ENCODE results near the gene SLFNL1.

Gene SLFNL1

DNA sequence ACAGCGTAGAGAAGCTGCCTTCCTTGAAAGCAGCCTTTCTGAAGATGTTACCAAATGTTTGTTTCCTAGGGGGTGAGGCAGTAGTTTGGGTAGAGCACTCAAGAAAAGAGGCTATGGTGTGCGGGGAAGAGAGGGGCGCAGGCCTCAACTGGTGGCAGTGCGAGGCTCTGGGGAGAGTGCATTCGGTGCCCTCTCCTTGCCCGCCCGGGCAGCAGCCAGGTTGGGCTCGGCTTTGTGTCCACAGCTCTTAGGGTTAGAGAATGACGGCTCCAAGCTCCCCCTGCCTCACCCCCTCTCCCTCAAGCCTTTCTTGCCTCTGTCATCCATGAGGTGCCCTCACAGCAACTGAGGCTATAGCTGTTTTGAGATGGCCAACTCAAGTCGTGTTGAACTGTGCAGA is 899 bp upstream of the SLFNL1 start:
- in situ Hi-C loops (cut with HindIII; ENCODE audit: low sequenced_read_pairs), result no loop called here

DNA sequence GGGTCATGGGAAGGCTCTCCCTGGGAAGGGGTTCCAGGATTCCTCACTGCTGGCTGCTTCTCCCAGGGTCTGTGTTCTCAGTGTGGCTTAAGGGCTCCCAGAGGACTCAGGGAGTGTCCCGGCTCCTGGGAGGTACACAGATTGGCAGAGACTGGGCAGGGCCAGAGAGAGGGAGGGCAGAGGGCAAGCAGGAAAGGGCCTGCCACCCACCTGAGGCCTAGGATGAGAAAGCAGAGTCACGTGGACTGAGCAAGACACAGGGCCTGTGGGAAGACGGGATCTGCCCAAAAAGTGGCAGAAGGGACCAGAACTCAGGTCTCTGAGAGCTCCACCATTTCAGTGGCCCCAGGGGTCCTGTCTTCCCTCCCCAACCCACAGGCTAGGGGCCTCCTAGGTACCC is 871 bp downstream of the SLFNL1 start:
- in situ Hi-C loops (cut with HindIII; ENCODE audit: low sequenced_read_pairs), result no loop called here

DNA sequence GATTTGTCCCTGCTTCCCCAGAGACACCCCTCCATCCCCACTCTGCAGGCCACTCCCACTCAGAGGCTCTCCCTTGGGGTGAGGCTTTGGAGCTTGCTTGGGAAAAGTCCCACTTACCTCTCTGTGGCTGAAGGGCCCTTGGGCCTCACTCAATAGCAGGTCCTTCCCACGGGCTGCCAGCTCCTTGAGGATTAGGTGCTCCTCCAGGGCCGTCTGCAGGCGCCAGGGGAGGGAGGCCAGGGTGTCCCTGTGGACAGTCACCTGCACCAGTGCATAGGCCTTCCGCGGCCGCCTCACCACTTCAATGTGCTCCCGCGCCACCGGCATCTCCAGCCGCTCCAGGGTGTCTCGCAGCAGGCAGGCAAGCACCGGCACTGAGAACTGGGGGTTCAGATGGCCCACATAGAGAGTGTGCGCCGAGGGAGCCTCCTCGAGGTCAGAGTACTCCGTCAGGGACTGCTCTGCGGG is 1.4 kb downstream of the SLFNL1 start:
- in situ Hi-C loops (cut with HindIII; ENCODE audit: low sequenced_read_pairs), result no loop called here

DNA sequence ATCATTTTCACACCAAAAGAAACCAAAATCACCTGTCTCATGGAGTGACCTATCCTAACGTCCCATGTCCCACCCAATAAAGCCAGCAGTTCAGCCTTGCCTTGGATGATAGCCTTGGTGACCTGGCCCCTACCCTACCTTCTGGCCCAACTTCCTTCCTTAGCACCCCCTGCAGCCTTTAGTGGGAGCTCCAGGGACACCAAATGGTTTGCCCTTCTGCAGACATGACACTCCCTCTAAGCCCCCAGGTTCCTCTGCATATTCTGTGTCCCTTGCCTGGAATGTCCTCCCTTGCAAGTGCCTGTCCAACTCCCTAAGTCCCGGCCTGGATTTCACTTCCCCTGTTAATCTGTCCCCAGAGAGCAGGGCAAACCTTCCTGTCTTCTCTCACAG is 2.2 kb downstream of the SLFNL1 start:
- in situ Hi-C loops (cut with HindIII; ENCODE audit: low sequenced_read_pairs), result no loop called here

DNA sequence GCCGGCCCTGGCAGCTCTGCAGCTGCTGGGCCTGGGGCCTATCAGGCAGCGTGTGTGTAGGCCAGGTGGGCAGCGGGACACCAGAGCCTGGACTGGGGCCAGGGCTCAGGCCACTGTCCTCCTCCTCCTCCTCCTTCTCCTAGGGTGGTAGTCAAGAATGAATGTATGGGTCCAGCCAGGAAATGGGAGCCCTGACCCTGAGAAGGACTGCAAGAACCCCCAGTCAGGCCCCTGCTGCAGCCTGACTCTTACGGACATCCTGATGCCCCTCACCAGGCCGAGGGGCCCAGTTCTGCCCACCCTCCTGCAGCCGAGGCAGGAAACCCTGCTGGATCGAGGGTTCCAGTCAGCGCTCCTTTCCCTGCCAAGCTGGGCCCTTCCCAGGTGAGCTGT is 3.5 kb downstream of the SLFNL1 start:
- in situ Hi-C loops (cut with HindIII; ENCODE audit: low sequenced_read_pairs), result no loop called here

DNA sequence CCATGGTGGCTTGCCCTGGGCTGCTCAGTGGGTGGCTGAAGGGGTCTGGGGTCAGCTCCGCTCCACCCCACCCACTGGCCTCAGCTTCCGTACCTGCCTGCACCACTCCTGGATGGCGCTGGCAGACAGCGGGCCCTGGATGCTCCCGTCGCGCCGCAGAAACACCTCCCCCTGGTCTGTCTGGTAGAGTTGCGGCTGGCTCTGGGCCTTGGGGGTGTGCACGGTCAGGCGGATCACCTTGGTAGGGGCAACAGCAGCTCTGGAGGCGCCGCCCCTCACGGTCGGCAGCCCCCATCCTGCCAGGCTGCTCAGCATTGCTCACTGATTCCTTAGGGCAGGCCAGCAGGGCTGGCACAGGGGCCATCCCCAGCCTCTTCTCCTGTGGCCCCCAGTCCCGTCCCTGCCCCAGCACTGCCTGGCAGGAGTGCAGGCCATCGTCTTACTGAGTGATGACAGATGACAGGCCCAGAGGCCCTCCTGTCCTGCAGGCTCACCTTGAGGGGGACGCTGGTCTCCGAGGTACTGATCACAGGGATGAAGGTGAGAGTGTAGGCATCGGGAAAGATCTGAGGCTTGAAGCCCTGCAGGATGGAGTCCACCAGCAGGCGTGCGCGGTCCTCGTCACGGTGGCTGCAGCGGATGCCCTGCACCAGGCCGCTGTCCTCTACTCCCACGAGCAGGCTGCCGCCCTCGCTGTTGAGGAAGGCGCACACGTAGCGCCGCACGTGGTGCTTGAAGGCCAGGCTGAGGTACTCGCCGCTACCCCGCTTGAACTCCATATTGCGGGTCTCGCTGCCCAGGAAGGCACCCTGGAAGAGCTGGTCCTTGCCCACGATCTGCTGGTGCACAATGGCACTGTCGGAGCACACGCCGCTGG is 4.1 kb downstream of the SLFNL1 start:
- in situ Hi-C loops (cut with HindIII; ENCODE audit: low sequenced_read_pairs), result no loop called here

DNA sequence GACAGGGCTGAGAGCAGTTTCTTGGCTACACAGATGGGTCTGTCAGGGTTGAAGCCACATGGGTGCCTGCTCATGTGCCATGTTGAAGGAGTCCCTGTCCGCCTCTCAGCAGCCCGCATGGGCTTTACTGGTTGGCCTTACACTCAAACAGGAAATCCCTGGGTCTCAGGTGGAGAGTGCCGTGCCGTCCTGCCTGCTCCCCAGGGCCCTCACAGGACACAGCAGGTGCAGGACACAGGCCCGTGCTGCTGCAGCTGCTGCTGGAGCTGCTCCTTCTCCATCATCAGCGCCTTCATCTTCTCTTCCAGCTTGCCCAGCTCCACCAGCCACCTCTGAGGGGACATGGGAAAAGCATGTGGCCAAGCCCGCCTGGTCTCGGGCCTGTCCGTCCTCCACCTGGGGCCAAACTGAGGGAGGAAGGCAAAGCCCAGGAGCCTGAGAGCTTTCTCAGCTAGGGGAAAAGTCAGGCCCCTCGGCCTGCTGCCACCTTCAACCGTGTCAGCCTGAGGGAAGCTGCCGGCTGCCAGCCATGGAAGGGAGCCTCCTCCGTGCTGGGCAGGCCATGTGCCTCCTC is 5.5 kb downstream of the SLFNL1 start:
- in situ Hi-C loops (cut with HindIII; ENCODE audit: low sequenced_read_pairs), result no loop called here

DNA sequence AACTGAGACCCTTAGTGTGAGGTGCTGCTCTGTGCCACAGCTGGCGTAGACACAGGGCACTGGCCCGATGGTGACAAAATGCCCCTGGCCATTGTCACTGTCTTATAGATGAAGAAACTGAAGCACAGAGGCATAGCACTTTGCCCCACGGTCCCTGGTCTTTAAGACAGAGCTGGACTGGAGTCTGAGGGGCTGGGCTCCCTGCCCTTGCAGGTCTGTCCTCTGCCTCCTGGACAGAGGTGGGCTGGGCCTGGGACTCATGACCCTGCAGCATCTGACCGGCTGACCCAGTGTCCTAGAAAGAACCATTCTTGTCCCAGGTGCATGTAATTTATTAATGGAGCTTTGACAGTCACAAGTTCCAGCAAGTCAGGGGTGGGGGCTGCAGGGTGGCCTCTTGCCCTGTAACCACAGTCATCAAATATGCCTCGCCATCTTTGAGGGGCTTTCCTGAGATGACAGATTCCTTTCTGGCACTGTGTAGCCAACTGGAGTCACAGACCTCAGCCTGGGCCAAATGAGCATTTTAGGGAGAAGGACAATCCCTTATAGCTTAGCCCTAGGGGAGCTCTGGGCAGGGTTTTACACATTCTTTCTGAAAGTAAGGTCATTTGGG is 6.1 kb downstream of the SLFNL1 start:
- in situ Hi-C loops (cut with HindIII; ENCODE audit: low sequenced_read_pairs), result no loop called here

DNA sequence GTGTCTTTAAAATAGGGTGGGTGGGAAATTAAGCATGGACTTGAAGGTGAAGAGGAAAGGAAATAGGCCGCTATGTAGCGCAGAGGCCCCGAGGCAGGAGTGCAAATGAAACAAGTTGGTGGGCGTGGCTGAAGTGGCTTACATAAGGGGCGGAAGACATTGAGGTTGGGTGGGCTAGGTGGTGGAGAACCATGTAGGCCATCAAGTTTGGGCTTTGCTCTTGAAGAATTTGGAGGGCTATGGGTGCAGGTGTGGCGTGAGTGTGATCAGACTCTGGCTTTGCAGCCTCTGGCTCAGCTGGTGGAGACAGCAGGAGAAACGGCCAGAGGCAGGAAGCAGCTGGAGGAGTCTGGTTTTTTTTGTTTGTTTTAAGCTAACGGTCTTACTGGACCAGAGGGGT is 6.7 kb downstream of the SLFNL1 start:
- in situ Hi-C loops (cut with HindIII; ENCODE audit: low sequenced_read_pairs), result no loop called here

DNA sequence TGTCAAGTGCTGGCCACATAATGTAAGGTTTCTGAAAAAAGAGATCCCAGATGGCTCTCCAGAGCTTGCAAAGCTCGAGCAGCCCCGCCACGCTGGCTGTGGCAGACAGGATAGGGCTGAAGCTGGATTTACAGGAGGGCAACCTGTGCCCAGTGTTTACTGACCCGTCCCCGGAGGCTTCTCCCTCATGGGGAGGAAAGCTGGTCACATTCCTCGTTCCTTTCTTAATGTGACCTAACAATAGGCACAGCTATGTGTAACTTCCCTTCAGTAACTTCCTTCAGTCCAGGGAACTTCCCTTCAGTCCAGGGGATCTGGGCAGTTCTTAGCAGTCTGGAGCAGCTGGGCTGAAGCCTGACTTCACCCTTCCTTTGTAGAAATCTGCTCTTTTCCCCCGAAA is 7.7 kb downstream of the SLFNL1 start:
- in situ Hi-C loops (cut with HindIII; ENCODE audit: low sequenced_read_pairs), result no loop called here

DNA sequence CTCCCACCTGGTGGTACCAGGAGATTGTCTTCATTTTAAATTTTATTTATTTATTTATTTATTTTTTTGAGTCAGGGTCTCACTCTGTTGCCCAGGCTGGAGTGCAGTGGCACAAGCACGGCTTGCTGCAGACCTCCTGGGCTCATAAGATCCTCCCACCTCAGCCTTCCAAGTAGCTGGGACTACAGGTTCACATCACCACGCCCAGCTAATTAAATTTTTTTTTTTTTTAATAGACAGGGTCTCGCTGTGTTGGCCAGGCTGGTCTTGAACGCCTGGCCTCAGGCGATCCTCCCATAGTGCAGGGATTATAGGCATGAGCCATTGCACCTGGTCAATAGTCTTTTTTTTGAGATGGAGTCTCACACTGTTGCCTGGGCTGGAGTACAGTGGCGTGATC is 8.5 kb downstream of the SLFNL1 start:
- in situ Hi-C loops (cut with HindIII; ENCODE audit: low sequenced_read_pairs), result no loop called here

DNA sequence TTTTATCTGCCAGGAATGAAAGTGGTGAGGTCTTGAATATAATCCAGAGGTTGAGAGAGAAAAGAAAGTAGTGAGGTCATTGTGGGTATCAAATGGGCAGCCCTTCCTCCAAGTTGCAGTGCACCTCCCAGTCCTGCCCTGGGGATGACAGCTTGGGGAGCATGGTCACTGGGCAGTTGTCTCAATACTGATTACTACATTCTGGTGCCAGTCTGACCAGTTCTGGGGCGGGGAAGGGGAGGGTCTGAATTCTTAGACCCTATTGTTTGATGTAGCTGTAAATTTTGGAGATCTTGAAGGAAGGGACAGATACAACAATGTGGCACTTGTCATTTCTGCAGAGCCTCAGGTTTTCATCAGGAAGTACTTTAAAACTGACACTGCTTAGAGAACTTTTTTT is 11.2 kb downstream of the SLFNL1 start:
- in situ Hi-C loops (cut with HindIII; ENCODE audit: low sequenced_read_pairs), result no loop called here

DNA sequence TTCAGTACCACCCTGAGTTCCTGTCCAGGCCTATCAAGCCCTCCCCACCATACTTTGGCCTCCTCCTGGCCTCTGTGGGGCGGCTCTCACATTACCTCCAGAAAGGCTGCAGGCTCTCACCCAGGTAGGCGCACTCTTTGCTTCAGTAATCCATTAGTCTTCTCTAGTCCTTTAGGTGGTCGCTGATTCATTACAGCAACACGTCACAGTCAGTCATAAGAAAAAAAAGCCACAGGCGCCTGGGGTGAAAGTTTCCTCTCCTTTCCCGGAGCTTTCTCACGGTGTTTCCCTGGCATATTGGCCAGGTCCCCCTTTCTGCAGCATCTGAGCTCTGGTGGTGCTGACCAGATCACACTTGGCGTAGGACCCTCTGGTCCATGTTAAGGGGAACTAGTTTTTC is 12.1 kb downstream of the SLFNL1 start:
- in situ Hi-C loops (cut with HindIII; ENCODE audit: low sequenced_read_pairs), result no loop called here

DNA sequence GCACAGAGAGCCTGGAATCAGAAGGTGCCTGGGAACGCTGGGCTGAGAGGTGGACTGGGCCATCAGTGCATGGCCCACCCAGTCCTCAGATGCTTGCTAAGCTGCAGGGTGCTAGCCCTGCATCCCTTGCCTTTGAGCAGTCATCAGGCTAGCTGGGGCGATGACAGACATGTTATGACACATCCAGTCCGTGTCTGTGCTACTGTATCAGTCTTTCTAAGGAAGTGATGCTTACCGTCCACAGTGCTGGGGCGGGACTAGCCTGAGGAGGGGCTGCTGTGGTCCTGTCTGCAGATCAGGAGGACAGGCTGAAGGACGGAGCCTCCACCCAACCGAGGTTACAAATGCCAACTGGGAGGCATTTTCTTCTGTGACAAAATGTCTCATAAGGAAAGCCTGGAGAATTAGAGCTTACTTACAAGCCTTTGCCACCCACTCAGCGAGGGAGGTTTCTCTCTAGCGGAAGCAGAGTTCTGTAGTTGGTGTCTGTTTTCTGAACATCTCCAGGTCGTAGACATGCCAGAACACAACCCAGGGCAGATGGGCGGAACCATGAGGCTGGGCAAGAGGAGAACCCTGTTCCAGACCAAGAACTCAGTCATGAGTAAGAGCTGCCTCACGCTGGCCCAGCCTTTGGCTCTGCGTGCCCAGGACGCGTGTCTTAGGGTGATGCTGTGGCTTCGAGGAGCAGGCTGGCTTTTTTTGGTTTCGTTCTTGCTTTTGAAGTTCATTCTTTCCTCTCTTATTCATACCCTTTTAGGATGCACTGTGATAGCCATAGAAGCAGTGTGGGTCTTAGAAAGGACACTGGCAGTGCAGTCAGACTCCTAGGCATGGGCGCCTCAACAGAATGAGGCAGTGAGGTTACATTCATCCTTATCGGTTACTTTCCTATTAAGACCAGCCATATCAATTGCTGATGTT is 14.3 kb downstream of the SLFNL1 start:
- in situ Hi-C loops (cut with HindIII; ENCODE audit: low sequenced_read_pairs), result no loop called here

DNA sequence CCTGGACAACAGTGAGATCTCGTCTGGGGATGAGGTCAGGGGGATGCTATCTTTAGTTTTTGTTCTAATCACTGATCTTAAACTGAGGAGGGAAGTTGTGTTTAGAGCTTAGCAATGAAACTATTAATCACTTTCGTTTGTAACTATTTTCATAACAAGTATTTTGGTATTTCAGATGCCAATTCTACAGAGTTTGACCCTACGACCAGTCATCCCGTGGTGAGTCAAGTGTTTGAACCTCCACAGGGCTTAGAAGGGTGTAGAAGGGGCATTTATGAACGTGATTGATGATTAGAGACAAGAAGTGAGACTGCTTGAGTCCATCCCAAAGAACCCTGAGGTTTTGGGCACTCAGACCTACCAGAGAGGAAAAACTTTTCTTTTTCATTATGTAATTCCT is 15.6 kb downstream of the SLFNL1 start:
- in situ Hi-C loops (cut with HindIII; ENCODE audit: low sequenced_read_pairs), result no loop called here

DNA sequence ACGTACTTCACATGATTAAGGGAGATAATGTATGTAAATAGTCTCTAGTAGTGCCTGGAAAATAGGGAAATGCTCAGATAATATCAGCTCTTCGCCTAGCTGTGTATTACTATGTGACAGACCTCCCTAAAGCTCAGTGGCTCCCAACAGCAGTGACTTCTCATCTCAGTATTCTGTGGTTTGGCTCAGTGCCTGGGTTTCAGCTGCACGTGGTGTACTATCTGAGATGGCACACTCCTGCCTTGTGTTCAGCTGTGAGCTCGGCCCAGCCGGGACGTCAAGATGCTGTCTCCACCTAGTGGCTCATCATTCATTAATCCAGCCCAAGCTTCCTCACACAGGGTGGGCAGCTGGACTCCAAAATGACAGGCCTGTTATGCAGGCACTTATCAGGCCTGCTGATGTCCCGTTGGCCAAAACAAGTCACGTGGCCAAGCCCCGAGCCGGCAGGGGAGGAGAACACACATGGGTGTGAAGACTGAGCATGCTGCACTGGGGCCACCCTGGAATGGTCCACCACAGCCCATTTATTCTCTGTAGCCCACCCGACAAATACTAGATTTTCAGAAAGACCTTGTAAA is 17.8 kb downstream of the SLFNL1 start:
- in situ Hi-C loops (cut with HindIII; ENCODE audit: low sequenced_read_pairs), result loop anchor here (5.0 kb wide), 1 partner anchor 69 kb away; no protein-coding TSS in a partner anchor

DNA sequence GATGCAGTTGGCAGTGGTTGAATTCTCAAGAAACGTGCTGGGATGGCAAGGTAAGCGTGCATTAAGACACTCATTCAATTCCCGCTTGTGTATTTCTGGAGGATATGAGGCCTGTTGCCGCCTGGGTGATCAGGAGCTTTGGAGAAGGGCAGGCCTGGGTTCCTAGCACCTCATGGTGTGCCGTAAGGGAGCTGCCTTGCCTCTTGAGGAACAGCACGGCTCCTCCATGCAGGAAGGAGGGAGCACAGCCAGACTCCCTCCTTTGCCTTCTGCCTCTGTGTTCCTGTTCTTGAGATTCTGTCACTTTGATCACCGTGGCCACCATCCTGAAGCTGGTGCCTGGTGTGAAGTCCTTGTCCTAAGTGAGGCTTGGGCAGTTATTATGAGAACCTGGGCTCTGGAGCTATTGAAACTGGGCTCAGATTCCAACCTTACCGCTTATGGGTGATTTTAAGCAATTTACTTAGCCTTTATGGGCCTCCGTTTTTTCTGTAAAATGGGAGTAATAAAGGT is 18.3 kb downstream of the SLFNL1 start:
- in situ Hi-C loops (cut with HindIII; ENCODE audit: low sequenced_read_pairs), result loop anchor here (5.0 kb wide), 1 partner anchor 69 kb away; no protein-coding TSS in a partner anchor

DNA sequence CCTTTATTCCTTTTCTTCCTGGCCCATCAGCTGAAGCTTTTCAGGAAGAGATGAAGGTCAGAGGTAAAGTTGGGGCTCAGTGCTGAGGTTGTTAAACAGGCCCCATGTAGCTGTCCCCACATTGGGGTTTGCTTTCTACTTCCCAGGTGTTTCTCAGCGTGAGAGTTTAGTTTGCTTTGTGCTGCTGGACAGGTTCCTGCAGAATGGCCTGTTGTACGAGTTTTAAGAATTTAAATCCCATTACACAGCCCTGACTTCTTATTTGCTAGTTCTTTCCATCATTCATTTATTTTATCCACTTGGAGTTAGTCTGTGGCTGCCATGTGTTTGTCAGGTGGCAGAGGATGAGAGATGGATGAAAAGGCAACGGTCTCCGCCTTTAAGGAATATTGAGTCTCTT is 22.9 kb downstream of the SLFNL1 start:
- in situ Hi-C loops (cut with HindIII; ENCODE audit: low sequenced_read_pairs), result no loop called here

DNA sequence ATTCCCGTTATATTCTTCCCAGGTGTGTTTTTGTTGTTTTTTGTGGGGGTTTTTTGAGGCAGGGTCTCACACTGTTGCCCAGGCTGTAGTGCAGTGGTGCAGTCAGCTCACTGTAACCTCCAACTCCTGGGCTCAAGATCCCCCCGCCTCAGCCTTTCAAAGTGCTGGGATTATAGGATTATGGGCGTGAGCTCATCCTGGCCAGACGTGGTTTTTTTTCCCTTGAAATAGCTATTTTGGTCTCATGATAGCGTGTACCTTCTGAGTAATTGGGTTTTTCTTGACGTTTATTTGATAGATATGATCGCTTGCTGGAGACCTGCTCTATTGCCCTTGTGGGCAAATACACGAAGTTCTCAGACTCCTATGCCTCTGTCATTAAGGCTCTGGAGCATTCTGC is 24.4 kb downstream of the SLFNL1 start:
- in situ Hi-C loops (cut with HindIII; ENCODE audit: low sequenced_read_pairs), result no loop called here

DNA sequence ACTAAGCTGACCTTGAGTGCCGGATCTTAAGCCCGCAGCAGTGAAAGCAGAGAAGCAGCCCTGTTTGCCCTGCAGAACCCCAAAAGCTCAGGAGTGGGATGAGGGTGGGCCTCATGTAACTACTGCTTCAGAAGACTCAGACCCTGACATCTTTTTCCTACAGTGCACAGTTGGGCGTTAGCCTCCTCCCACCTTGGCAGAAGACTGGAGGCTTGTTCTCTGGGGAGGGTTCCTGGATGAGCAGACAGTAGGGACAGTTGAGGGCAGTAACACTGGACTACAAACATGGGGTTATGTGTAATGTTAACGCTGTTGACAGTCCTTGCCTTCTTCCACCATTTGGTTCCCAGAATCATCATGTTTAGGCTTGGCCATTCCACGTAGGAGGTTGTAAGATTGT is 32.5 kb downstream of the SLFNL1 start:
- in situ Hi-C loops (cut with HindIII; ENCODE audit: low sequenced_read_pairs), result no loop called here
